ENCODE data around the gene CYBB.

CYBB gene

GRCh38 chrX:37846934-37847732 is 67.3 kb downstream of the CYBB start, which contains the start of gene DYNLT3 (continued):
- TF ChIP-seq, protein P1, sequence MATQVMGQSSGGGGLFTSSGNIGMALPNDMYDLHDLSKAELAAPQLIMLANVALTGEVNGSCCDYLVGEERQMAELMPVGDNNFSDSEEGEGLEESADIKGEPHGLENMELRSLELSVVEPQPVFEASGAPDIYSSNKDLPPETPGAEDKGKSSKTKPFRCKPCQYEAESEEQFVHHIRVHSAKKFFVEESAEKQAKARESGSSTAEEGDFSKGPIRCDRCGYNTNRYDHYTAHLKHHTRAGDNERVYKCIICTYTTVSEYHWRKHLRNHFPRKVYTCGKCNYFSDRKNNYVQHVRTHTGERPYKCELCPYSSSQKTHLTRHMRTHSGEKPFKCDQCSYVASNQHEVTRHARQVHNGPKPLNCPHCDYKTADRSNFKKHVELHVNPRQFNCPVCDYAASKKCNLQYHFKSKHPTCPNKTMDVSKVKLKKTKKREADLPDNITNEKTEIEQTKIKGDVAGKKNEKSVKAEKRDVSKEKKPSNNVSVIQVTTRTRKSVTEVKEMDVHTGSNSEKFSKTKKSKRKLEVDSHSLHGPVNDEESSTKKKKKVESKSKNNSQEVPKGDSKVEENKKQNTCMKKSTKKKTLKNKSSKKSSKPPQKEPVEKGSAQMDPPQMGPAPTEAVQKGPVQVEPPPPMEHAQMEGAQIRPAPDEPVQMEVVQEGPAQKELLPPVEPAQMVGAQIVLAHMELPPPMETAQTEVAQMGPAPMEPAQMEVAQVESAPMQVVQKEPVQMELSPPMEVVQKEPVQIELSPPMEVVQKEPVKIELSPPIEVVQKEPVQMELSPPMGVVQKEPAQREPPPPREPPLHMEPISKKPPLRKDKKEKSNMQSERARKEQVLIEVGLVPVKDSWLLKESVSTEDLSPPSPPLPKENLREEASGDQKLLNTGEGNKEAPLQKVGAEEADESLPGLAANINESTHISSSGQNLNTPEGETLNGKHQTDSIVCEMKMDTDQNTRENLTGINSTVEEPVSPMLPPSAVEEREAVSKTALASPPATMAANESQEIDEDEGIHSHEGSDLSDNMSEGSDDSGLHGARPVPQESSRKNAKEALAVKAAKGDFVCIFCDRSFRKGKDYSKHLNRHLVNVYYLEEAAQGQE (tag by site-specific recombination; IDR thresholded peaks at IDR 0.05), result no peak
- TF ChIP-seq ZBTB7A (tag by site-specific recombination; IDR thresholded peaks at IDR 0.05; ENCODE audit: low read depth), result 0 out of 2 replicates have a peak, but pooled peaks have one; percentile 52
- TF ChIP-seq KLF8 (tag by site-specific recombination; IDR thresholded peaks at IDR 0.05), result peak; percentile 88
- TF ChIP-seq ZNF404 (tag by site-specific recombination; IDR thresholded peaks at IDR 0.05), result no peak
- TF ChIP-seq, protein P2, sequence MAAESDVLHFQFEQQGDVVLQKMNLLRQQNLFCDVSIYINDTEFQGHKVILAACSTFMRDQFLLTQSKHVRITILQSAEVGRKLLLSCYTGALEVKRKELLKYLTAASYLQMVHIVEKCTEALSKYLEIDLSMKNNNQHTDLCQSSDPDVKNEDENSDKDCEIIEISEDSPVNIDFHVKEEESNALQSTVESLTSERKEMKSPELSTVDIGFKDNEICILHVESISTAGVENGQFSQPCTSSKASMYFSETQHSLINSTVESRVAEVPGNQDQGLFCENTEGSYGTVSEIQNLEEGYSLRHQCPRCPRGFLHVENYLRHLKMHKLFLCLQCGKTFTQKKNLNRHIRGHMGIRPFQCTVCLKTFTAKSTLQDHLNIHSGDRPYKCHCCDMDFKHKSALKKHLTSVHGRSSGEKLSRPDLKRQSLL (tag by site-specific recombination; IDR thresholded peaks at IDR 0.05), result no peak
- TF ChIP-seq ZNF626 (tag by site-specific recombination; IDR thresholded peaks at IDR 0.05), result no peak
- TF ChIP-seq, protein P3, sequence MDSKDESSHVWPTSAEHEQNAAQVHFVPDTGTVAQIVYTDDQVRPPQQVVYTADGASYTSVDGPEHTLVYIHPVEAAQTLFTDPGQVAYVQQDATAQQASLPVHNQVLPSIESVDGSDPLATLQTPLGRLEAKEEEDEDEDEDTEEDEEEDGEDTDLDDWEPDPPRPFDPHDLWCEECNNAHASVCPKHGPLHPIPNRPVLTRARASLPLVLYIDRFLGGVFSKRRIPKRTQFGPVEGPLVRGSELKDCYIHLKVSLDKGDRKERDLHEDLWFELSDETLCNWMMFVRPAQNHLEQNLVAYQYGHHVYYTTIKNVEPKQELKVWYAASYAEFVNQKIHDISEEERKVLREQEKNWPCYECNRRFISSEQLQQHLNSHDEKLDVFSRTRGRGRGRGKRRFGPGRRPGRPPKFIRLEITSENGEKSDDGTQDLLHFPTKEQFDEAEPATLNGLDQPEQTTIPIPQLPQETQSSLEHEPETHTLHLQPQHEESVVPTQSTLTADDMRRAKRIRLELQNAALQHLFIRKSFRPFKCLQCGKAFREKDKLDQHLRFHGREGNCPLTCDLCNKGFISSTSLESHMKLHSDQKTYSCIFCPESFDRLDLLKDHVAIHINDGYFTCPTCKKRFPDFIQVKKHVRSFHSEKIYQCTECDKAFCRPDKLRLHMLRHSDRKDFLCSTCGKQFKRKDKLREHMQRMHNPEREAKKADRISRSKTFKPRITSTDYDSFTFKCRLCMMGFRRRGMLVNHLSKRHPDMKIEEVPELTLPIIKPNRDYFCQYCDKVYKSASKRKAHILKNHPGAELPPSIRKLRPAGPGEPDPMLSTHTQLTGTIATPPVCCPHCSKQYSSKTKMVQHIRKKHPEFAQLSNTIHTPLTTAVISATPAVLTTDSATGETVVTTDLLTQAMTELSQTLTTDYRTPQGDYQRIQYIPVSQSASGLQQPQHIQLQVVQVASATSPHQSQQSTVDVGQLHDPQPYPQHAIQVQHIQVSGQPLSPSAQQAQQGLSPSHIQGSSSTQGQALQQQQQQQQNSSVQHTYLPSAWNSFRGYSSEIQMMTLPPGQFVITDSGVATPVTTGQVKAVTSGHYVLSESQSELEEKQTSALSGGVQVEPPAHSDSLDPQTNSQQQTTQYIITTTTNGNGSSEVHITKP (tag by site-specific recombination; IDR thresholded peaks at IDR 0.05), result peak; percentile 89
- no peak for TF ChIP-seq ZNF791 (tag by site-specific recombination; IDR thresholded peaks at IDR 0.05)
- peak; percentile 41; the same call in 1 of the 2 replicates for TF ChIP-seq KLF7 (tag by site-specific recombination; IDR thresholded peaks at IDR 0.05; ENCODE audit: borderline replicate concordance)
- peak; percentile 72 for TF ChIP-seq ZNF423 (tag by site-specific recombination; IDR thresholded peaks at IDR 0.05)
- TF ChIP-seq ZNF660 (tag by site-specific recombination; IDR thresholded peaks at IDR 0.05), result peak; percentile 12; the same call in 1 of the 2 replicates
- no peak for TF ChIP-seq ZNF202 (tag by site-specific recombination; IDR thresholded peaks at IDR 0.05; ENCODE audit: borderline replicate concordance)
- TF ChIP-seq ZNF354C (tag by site-specific recombination; IDR thresholded peaks at IDR 0.05; ENCODE audit: borderline replicate concordance, low read depth), result no peak
- TF ChIP-seq ZNF558 (tag by site-specific recombination; IDR thresholded peaks at IDR 0.05), result no peak
- TF ChIP-seq BCL11A (tag by site-specific recombination; IDR thresholded peaks at IDR 0.05; ENCODE audit: low read depth), result no peak
- TF ChIP-seq TRIM28 (IDR thresholded peaks at IDR 0.05; ENCODE audit: borderline replicate concordance, low read length), result 0 out of 2 replicates have a peak, but pooled peaks have one; percentile 41
- TF ChIP-seq PRDM6 (tag by site-specific recombination; IDR thresholded peaks at IDR 0.05), result no peak
- TF ChIP-seq ZSCAN5A (tag by site-specific recombination; IDR thresholded peaks at IDR 0.05), result no peak
- no peak for TF ChIP-seq ZSCAN23 (tag by site-specific recombination; IDR thresholded peaks at IDR 0.05)
- TF ChIP-seq ZNF549 (tag by site-specific recombination; IDR thresholded peaks at IDR 0.05), result no peak
- TF ChIP-seq, protein P4, sequence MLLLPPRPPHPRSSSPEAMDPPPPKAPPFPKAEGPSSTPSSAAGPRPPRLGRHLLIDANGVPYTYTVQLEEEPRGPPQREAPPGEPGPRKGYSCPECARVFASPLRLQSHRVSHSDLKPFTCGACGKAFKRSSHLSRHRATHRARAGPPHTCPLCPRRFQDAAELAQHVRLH (tag by site-specific recombination; IDR thresholded peaks at IDR 0.05), result peak; percentile 42; the same call in 1 of the 2 replicates
- no peak for TF ChIP-seq ZSCAN18 (tag by site-specific recombination; IDR thresholded peaks at IDR 0.05)
- TF ChIP-seq REPIN1 (tag by site-specific recombination; IDR thresholded peaks at IDR 0.05; ENCODE audit: low read depth), result 0 out of 2 replicates have a peak, but pooled peaks have one; percentile 34
- TF ChIP-seq HOXC10 (CRISPR knock-in tag; IDR thresholded peaks at IDR 0.05), result no peak
- peak; percentile 41; the same call in 1 of the 2 replicates for TF ChIP-seq ZNF843 (tag by site-specific recombination; IDR thresholded peaks at IDR 0.05)
- no peak for TF ChIP-seq ZNF324 (tag by site-specific recombination; IDR thresholded peaks at IDR 0.05)

All from HEK293 (cell line).